GM12892 (cell line): ENCODE measurements around the gene DPEP3.

Source experiments
- DNase-seq: peaks from one replicate; pipeline ENCODE4 v3.0.0; 2011; ENCODE audit not compliant: insufficient read length
- FAIRE-seq: peaks from 2 replicates; lab custom pipeline; 2011; peaks lifted over from hg19 to GRCh38; lab: Jason Lieb, UNC
- POLR2A ChIP-seq: IDR thresholded peaks from 2 replicates; pipeline ENCODE4 v1.6.1; 2011; ENCODE audit warnings: low read depth, low read length, control low read depth
- POLR2AphosphoS5 ChIP-seq: IDR thresholded peaks from 2 replicates; pipeline ENCODE4 v1.6.1; 2011; ENCODE audit warnings: low read depth, low read length, control low read depth
- TAF1 ChIP-seq: IDR thresholded peaks from 2 replicates; pipeline ENCODE4 v1.6.1; 2011; ENCODE audit warnings: low read depth, mild to moderate bottlenecking, control low read depth, low read length, borderline replicate concordance

The DPEP3 gene

DNA sequence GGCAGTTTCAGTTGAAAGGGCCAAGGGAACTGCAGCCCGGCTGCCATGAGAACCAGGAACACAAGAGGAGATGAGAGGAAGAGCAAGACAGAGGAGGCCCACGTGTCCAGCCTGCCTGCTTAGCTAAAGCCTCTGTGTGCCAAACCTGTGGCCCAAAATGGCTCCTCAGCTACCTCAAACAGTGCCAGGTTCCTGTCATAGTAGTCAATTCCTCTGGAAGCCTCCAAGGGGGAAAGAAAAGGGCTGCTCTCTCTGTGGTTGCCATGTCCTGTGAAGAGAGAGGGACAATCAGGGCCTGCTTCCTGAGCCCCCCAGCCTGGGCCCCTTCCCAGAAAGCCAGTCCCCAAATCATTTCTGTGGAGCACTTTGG, 17.0 kb downstream of the DPEP3 start:
- DNase-seq (no peak), FAIRE-seq (no peak)
- no peak for TF ChIP-seq POLR2AphosphoS5
- TF ChIP-seq TAF1 = no peak
- TF ChIP-seq POLR2A = no peak

DNA sequence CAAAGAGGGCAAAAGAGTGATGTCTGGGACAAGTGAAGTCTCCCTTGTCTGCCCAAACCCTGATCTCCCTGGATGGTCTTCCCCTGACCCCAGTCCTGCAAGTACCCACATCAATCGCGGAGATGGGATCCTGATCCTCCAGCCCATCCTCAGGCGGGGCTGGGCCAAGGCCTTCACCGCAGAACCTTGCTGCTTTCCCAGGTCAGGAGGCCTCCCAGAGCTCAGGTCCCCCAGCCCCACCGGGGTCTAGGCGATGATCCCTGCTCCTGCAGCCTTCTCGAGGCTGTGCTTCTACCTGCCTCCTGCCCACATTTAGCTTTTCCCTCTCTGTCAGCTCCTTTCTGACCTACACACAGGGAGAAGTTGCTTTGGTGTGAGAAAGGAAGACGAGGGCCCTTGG, 18.2 kb downstream of the DPEP3 start:
- TF ChIP-seq TAF1 = no peak
- TF ChIP-seq POLR2AphosphoS5 = no peak
- no peak for TF ChIP-seq POLR2A
- FAIRE-seq (no peak), DNase-seq (no peak)

DNA sequence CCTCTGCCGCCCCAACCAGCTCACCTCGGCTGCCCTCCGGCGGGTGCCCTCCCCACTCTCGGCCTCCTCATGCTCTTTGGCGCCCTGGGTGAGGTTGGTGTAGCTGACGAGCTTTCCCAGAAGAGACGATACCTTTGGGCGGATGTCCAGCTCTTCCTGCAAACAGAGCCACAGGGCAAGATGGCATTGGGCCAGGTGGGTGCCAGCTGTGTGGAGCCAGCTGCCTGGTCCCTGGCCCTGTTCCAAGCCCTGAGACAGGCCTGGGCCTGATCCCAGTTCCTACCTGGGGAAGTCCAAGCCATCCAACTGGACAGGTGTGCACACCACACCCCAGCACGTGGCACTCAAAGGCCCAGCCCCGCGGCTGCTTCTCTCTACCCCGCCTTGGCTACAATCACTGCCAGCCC, 18.7 kb downstream of the DPEP3 start:
- DNase-seq (no peak), FAIRE-seq (no peak)
- TF ChIP-seq POLR2A (no peak), TAF1 (no peak), POLR2AphosphoS5 (no peak)

DNA sequence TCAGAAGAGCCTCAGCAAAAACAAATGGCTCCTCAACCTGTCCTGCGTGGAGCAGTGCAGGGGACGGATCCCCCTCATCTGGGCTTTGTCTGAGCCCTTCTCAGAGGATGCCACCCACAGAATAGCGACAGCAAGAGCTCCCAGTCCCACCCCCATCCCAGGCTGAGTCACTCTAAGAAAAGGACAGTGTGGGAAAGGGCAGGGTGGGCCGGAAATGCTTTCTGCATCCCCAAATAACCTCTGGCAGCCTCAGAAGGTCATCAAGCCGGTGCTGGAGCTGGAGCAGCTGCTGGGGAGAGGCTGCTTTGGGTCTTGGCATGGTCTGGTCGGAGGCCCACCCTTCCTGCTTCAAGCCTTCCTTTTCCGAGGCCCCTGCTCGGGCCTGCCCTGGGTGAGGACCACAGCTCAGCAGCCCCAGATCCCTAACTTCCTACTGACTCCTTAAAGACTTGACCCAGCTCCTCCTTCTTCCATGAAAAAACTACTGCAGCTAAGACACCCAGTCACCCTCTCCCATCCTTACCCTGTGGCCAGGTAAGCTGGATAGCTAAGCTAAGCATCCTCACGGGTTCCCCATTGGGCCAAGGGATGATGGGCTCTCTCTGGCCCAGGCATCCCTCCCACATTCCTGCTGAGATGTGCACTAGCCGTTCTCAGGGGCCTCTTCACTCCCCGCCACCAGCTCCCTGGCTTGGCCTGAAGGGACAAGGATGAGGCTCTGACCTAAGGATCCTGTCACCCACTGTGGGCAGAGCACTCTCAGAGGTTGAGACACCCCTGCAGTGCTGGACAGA, 20.6 kb downstream of the DPEP3 start:
- TF ChIP-seq TAF1 (no peak), POLR2AphosphoS5 (no peak), POLR2A (no peak)
- no peak for FAIRE-seq
- DNase-seq = no peak

DNA sequence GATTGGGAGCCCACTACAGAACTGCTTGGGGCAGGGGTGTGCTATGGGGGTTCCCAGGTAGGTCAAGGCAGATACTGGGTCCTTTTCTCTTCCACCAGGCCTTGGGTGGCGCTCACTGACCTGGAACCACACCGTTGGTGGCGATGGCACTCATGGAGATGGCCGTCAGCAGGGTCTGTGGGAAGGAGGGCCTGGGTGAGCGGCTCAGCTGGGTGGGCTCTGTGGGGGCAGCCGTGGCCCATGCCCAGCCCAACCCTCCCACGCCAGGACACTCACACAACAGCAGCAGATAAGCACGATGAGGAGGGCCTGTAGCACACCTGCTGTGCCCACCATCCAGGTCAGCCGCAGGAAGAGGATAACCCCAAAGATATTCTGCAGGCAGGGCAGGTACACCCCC, 22.7 kb downstream of the DPEP3 start:
- FAIRE-seq (no peak), DNase-seq (no peak)
- TF ChIP-seq POLR2A = no peak
- no peak for TF ChIP-seq POLR2AphosphoS5
- no peak for TF ChIP-seq TAF1

DNA sequence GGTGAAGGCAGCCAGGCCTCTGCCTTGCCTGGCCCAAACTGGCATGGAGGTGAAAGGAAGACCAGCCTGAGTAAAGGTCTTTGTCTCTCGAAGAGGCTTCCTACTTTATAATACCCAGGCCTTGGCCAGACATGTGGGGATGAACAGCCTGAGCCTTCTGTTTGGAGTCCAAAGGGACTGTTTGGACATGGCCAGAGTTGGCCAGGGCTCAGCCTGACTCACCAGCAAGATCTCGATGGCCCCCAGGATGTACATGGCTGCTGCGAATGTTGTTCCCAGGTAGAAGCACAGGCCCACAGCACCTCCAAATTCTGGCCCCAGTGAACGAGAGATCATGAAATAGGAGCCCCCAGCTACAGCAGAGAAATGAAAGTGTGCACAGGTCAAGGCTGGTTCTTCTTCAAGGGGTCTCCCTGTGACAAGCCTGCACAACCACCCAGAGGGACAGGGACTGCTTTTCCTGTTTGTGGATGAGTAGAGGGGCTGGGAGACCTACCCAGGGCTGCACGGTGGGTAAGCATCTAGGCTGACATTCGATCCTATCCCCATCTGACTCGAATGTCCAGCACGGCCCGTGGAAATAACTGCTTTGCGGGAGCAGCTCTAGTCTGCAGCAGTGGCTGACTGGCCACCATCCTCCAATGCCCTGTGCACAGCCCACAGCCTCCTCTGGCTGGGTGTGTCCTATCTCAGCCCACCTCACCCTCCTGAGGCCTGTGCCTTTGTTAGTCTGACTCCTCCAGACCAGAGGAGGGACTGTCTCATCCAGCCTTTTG, 25.7 kb downstream of the DPEP3 start:
- DNase-seq (no peak), FAIRE-seq (no peak)
- TF ChIP-seq POLR2A (no peak), POLR2AphosphoS5 (no peak), TAF1 (no peak)

DNA sequence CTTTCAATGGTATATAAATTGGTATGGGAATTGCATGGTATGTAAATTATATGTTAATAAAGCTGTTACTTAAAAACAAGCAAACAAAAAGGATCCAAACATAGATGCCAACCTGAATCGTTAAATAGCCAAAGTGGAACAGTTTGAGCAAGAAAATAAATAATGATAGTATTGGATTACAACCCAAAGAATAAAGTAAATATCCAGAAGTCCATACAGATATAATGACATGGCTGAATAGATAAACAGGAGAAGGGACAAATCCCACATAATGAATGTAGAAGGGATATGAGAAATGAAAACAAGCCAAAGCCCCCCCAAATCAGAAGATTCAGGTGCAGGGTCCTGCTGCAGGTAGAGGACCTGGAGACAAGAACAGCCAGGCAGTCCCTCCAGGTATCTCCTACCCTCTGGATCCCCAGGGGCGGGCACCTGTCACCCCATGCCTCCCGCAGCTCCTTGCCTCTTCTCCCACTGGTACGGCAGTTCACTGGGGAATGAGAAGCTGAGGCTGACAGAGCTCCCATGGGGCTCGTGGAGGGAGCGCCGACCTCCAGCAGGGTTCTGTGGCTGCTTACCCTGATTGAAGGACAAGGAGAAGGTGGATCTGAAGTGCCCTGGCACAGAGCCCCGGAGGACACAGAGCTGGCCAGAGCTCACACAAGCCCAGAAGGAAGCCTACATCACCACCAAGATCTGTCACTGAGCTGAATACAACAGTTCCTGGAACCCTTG, 26.5 kb downstream of the DPEP3 start:
- FAIRE-seq = no peak

DNA sequence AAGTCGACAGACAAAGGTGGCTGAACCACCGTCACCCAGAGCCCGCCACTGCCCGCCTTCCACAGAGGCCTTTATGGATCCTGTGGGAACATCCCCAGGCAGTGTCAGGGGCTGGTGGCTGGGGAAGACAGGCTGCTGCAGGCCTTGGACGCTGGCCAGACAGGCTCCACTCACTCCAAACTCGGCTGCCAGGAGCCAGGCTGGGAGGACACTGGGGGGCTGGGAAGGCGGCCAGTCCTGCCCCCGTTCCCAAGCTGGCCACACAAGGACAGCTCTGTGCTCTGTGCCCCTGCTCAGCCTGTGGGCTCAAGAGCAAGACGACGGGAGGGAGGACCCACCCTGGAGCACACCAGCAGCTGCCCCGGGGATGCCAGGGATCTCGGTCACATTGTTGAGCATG, 28.8 kb downstream of the DPEP3 start:
- FAIRE-seq (no peak), DNase-seq (no peak)
- TF ChIP-seq TAF1 (no peak), POLR2A (no peak), POLR2AphosphoS5 (no peak)

More for the DNA sequence above, 26.5 kb downstream of the DPEP3 start:
- no peak for TF ChIP-seq TAF1
- no peak for DNase-seq

DNA sequence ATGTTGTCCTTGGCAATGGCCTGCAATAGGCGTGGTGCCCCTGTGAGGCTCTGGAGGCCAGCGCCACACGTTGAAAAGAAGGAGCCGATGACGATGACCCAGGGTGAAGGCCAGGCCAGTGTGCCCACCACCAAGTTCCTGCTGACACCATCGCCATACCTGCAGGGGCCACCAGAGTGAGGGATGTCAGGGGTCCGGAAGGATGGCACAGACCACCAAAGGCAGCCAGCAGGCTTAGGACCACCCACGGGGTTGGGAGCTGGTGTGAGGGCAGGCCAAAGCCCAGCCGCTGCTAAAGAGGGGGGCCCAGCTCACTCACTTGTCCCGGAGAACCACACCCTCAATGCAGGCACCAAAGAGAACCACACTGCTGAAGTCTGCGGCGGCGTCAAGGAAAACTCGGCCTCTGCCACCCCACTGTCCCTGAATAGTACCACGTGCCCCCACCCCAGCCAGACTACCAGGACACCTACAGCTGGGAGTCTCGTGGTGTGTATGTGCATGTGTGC, 29.9 kb downstream of the DPEP3 start:
- FAIRE-seq (no peak), DNase-seq (no peak)
- TF ChIP-seq POLR2A (no peak), POLR2AphosphoS5 (no peak)

DNA sequence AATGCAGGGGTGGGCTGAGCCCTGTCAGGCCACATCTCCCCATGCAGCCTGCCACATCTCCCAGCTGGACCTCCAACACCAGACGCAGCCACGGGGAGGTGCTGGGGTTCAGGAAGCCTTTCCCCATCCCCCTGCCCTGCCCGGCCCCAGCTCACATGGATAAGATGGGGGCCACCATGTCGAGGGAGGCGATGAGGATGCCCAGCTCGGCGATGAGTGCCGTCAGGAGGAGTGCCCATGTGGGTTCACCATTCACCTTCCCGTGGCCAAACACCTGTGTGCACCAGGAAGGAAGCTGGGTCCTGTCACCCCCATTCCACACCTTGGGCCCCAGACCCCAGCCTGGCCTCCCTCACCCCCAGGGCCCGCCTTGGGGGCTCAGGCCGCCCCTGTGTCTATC, 30.7 kb downstream of the DPEP3 start:
- DNase-seq (no peak), FAIRE-seq (no peak)
- TF ChIP-seq TAF1 = no peak
- TF ChIP-seq POLR2AphosphoS5 = no peak
- TF ChIP-seq POLR2A = no peak

DNA sequence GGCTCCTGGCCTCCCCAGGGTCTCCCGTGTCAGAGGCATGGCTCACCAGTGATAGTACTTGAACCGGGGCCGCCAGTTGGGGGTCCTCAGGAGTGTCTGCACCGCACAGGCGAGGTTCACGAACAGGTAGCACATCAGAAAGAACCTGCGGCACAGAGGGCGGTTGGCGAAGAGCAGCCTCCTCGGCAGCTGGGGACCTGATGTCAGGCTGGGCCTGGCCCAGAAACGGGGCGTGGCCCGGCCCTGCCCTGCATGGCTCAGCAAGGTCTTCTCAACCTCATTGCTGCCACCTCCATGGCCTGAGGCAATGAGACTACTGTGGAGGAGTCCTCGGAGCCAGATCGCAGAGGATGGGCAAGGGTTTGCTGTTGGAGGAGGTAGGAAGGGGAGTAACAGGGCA, 32.3 kb downstream of the DPEP3 start:
- DNase-seq = no peak
- FAIRE-seq = no peak
- no peak for TF ChIP-seq POLR2A
- no peak for TF ChIP-seq TAF1
- no peak for TF ChIP-seq POLR2AphosphoS5
